GM12864 (cell line): ENCODE results near the gene LAMA2.

Experiments used
- DNase-seq: peaks from one replicate; pipeline ENCODE4 v3.0.0-alpha.2; 2011; ENCODE audit warnings: low read depth
- H3K4me3 ChIP-seq: 2 replicates; pipeline ENCODE4 v1.5.1; 2011; ENCODE audit warnings: mild to moderate bottlenecking, low read depth, low read length, control low read depth
- TF ChIP-seq, protein P1 (sequence below): IDR thresholded peaks from 2 replicates; pipeline ENCODE4 v1.5.1; 2011; ENCODE audit warnings: low read depth, mild to moderate bottlenecking, moderate library complexity, low read length, control low read depth, inconsistent platforms; ENCODE audit errors: missing control alignments

LAMA2 gene

GRCh38 chr6:129252377-129253071 lies 369.6 kb downstream of the LAMA2 start:
- no peak overlapping the region for H3K4me3 ChIP-seq
- TF ChIP-seq, protein P1, sequence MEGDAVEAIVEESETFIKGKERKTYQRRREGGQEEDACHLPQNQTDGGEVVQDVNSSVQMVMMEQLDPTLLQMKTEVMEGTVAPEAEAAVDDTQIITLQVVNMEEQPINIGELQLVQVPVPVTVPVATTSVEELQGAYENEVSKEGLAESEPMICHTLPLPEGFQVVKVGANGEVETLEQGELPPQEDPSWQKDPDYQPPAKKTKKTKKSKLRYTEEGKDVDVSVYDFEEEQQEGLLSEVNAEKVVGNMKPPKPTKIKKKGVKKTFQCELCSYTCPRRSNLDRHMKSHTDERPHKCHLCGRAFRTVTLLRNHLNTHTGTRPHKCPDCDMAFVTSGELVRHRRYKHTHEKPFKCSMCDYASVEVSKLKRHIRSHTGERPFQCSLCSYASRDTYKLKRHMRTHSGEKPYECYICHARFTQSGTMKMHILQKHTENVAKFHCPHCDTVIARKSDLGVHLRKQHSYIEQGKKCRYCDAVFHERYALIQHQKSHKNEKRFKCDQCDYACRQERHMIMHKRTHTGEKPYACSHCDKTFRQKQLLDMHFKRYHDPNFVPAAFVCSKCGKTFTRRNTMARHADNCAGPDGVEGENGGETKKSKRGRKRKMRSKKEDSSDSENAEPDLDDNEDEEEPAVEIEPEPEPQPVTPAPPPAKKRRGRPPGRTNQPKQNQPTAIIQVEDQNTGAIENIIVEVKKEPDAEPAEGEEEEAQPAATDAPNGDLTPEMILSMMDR = no peak
- DNase-seq = no peak

DNA sequence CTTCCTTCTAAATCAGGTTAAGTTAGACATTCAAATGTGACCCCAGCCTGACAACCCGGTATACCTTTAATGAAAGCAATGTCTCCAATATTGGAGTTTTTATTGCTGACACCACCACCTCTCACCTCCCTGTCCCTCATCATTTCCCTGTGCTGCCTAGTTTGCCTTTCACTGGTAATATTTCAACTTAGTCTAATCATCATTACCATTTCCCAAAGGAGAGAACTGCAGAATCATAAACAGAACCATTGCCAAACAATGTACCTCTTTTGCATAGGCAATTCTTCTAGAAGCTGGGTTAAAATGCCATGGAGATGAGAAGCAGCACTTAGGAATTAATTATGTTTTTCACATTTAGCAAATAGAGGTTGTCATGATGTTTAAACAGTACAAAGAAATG lies 370.3 kb downstream of the LAMA2 start:
- DNase-seq = no peak
- TF ChIP-seq, protein P1 = no peak
- no peak overlapping the region for H3K4me3 ChIP-seq

- no peak for DNase-seq
- TF ChIP-seq, protein P1 = no peak
Measured at GRCh38 chr6:129253727-129254126, 370.8 kb downstream of the LAMA2 start.

DNA sequence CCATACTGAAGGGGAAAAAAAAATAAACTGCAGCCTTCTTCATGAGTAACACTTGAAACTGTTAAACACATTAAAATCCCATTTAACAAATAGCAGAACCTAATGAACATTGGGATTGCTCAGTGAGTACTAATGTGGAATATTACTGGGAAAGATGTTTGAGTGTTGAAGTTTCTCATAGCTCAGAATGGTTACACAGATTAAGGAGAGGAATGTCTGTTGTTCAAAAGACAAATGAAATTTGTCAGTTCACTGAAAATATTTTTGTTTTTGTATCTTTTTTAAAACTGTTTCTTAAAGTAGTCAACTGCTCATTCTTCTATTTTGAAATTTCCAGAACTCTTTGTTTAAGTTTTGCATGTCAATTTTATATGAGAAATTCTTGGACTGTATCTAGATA lies 374.3 kb downstream of the LAMA2 start:
- TF ChIP-seq, protein P1 = no peak
- H3K4me3 ChIP-seq = no peak overlapping the region
- DNase-seq = no peak

More at GRCh38 chr6:129253727-129254126, 370.8 kb downstream of the LAMA2 start:
- no peak overlapping the region for H3K4me3 ChIP-seq

DNA sequence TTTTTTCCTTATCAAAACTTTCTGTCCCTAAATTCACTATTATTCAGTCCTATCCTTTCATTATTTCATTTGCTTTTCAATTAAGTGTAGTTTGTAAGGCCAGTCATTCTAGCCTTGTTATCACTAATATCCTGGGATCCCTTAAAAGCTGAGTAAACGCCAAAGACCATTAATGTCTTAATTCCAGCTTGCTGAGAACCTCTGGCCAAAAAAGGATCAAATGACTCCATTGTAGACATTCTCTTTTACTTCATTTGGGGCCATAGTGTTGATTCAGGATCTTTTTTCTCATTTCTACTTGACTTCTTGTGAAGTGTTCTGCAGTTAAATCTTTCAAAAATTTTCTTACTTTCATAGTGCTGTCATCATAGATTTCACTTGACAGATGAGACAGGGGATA lies 379.7 kb downstream of the LAMA2 start:
- TF ChIP-seq, protein P1 = no peak
- no peak overlapping the region for H3K4me3 ChIP-seq
- no peak for DNase-seq

- DNase-seq = no peak
- TF ChIP-seq, protein P1 = no peak
Measured at GRCh38 chr6:129263176-129263575, 380.2 kb downstream of the LAMA2 start.

DNA sequence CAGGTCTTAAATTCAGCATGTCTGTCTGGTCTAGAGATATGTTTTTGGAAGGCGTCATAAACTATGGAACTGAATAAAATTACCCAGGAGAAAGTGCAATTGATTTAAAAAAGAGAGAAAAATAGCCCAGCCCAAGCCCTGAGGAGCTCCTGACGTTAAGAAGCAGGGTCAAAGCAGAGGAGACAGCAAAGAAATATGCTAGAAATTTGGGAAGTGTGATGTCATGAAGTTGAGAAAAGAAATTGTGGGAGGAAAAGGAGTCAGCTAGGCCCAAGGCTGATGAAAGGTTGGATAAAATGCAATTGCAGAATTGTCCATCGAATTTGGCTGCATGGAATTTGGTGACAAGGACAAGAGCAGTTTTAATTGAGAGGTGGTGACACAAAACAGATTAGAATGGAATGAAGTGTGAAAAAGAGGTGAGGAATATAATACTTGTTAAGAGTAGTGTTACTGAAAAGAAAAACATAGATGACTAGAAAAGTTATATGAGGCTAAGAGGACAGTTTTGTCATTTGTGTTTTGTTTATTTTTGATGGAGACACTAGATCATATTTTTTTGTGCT lies 381.6 kb downstream of the LAMA2 start:
- DNase-seq = no peak
- TF ChIP-seq, protein P1 = no peak
- no peak overlapping the region for H3K4me3 ChIP-seq

More at GRCh38 chr6:129263176-129263575, 380.2 kb downstream of the LAMA2 start:
- no peak overlapping the region for H3K4me3 ChIP-seq
